HepG2 (cell line): ENCODE measurements around the gene SYT9. TPM values are rescaled to one million over a fixed set of nuclear protein-coding genes. Genes with fewer than 3 reads are reported as not detected.

Experiments
- ATAC-seq: fragments of 200-7000 bp; cut with Tn5 transposase; 3 replicates; pipeline ENCODE4 v1.9.1; 2020; ENCODE audit warnings: mild to moderate bottlenecking, moderate library complexity
- BruUV-seq: library from RNA; stranded (reverse); fragments of 400-500 nt; replicated peaks from 2 replicates; lab custom pipeline; 2021; lab: Mats Ljungman, UMichigan
- CTCF ChIA-PET: fragments of 300-600 bp; formaldehyde crosslinking; extraction: SDS; loops from one replicate; lab custom pipeline; 2021; ENCODE audit warnings: low total read pairs, inconsistent platforms, low intra/inter-chr PET ratio; lab: Yijun Ruan, JAX
- POLR2A ChIA-PET: fragments of 350-600 bp; sonication (Branson Sonifier 250); formaldehyde crosslinking; loops from one replicate; lab custom pipeline; 2020; ENCODE audit warnings: antibody characterized with exemption, inconsistent platforms; lab: Yijun Ruan, JAX
- DNase-seq: peaks from one replicate; pipeline ENCODE4 v3.0.0-alpha.2; 2015; ENCODE audit warnings: low spot score
- FAIRE-seq: peaks from 3 replicates; lab custom pipeline; 2011; peaks lifted over from hg19 to GRCh38; lab: Jason Lieb, UNC
- H2AFZ ChIP-seq: one replicate; pipeline ENCODE4 v1.6.1; 2011; ENCODE audit warnings: low read length, inconsistent platforms
- H3K27ac ChIP-seq: fragments of 300-600 bp; 3 replicates; pipeline ENCODE4 v1.8.0; 2011; ENCODE audit warnings: mixed run types, mild to moderate bottlenecking, mixed read lengths, low read length, inconsistent platforms; ENCODE audit not compliant: insufficient read depth; ENCODE audit errors: extremely low read length
- H3K27me3 ChIP-seq, 2 experiments: fragments of 200-600 bp in 1 of 2; 2 replicates in 1 of 2; 3 replicates in 1 of 2; pipeline versions ENCODE4 v1.6.0 to v1.8.0; 2011; ENCODE audit warnings: low read length in 2 of 2, mild to moderate bottlenecking in 2 of 2, moderate library complexity in 2 of 2, inconsistent platforms in 1 of 2; ENCODE audit not compliant: insufficient read depth in 2 of 2, control insufficient read depth in 1 of 2
- H3K36me3 ChIP-seq, 2 experiments: fragments of 200-600 bp in 1 of 2; replicated peaks in 1 of 2; 2 replicates in 1 of 2; 3 replicates in 1 of 2; pipeline versions ENCODE4 v1.5.1 to v1.8.0; 2011; ENCODE audit warnings: low read length in 2 of 2, inconsistent platforms in 1 of 2; ENCODE audit not compliant: insufficient read depth in 2 of 2, control insufficient read depth in 1 of 2
- H3K4me1 ChIP-seq: 2 replicates; pipeline ENCODE4 v1.5.1; 2012; ENCODE audit warnings: low read length, inconsistent platforms; ENCODE audit not compliant: insufficient read depth
- H3K4me2 ChIP-seq: 2 replicates; pipeline ENCODE4 v1.6.0; 2011; ENCODE audit warnings: low read depth, low read length, inconsistent platforms
- H3K4me3 ChIP-seq, 3 experiments: fragments of 200-600 bp in 1 of 3; sonication (generic), shearing (Covaris generic) in 1 of 3; replicated peaks in 1 of 3; 2 replicates each; pipeline ENCODE4 v1.5.1; 2011 to 2016; ENCODE audit warnings: low read length in 3 of 3, inconsistent platforms in 2 of 3, low read depth in 2 of 3, mild to moderate bottlenecking in 2 of 3, control low read depth in 1 of 3, mixed read lengths in 1 of 3; ENCODE audit not compliant: insufficient read depth in 1 of 3
- H3K79me2 ChIP-seq: one replicate; pipeline ENCODE4 v1.6.1; 2011; ENCODE audit warnings: low read length, inconsistent platforms; ENCODE audit not compliant: insufficient read depth
- H3K9ac ChIP-seq: 2 replicates; pipeline ENCODE4 v1.6.0; 2011; ENCODE audit warnings: mild to moderate bottlenecking, low read depth, low read length, inconsistent platforms; ENCODE audit not compliant: insufficient read depth
- H3K9me3 ChIP-seq: 2 replicates; pipeline ENCODE4 v1.5.1; 2012; ENCODE audit warnings: mild to moderate bottlenecking, low read length
- H4K20me1 ChIP-seq: 2 replicates; pipeline ENCODE4 v1.6.0; 2011; ENCODE audit warnings: inconsistent platforms, mild to moderate bottlenecking, low read length, moderate library complexity; ENCODE audit not compliant: insufficient read depth
- AHR ChIP-seq: IDR thresholded peaks from 2 replicates; pipeline ENCODE4 v1.6.1; 2018; ENCODE audit warnings: missing genetic modification reagents, missing compliant biosample characterization
- ATM ChIP-seq: fragments of 450-650 bp; IDR thresholded peaks from 2 replicates; pipeline ENCODE4 v1.7.1; 2017; ENCODE audit warnings: mild to moderate bottlenecking, borderline replicate concordance
- HOXA5 ChIP-seq: sonication (generic); formaldehyde crosslinking; IDR thresholded peaks from 2 replicates; pipeline ENCODE4 v1.4.0; 2020; ENCODE audit warnings: missing genetic modification reagents
- MXD4 ChIP-seq: IDR thresholded peaks from 2 replicates; pipeline ENCODE4 v1.6.1; 2016; ENCODE audit warnings: mild to moderate bottlenecking, missing biosample characterization, missing genetic modification reagents
- PRPF4 ChIP-seq: fragments of 200-400 bp; formaldehyde crosslinking; IDR thresholded peaks from 2 replicates; pipeline ENCODE4 v1.6.1; 2016; ENCODE audit warnings: low read length, low read depth; ENCODE audit not compliant: poor library complexity, severe bottlenecking
- RELA ChIP-seq: sonication (generic); formaldehyde crosslinking; IDR thresholded peaks from 2 replicates; pipeline ENCODE4 v1.4.0; 2020; ENCODE audit warnings: missing genetic modification reagents
- ZIK1 ChIP-seq: sonication (generic); formaldehyde crosslinking; IDR thresholded peaks from 2 replicates; pipeline ENCODE4 v1.5.0; 2020; ENCODE audit warnings: mild to moderate bottlenecking, low read depth, missing genetic modification reagents, borderline replicate concordance
- ZSCAN22 ChIP-seq: sonication (generic); formaldehyde crosslinking; IDR thresholded peaks from 2 replicates; pipeline ENCODE4 v1.4.0; 2020; ENCODE audit warnings: mild to moderate bottlenecking, missing genetic modification reagents
- WGBS: methylation state at CpG from one replicate; pipeline ENCODE4 v1.1.6; 2017; ENCODE audit warnings: low lambda C conversion rate; 5-methylcytosine and 5-hydroxymethylcytosine counted together
- in situ Hi-C: cut with HindIII; loops from 2 replicates; pipeline ENCODE4 v1.10.0; 2017; ENCODE audit warnings: low pct_unique_long_range_greater_than_20kb; ENCODE audit not compliant: extremely low pct_ligation_motif_present
- intact Hi-C: fragments of 100-400 bp; cut with micrococcal nuclease; formaldehyde crosslinking; loops from one replicate; pipeline ENCODE4 v1.10.0; 2022; ENCODE audit not compliant: unreplicated experiment
- polyA plus RNA-seq, 8 experiments: library from polyadenylated mRNA; depleted of rRNA in 3 of 8; stranded (reverse) in 7 of 8; unstranded in 1 of 8; fragments of >200 nt; fragmentation: Illumina TruSeq in 4 of 8; extraction: Trizol in 4 of 8; gene quantifications; 2 replicates each; pipeline versions ENCODE4 v1.2.1 to v1.2.3, GENCODE V29; 2011 to 2016; ENCODE audit warnings: low read depth in 4 of 8, missing spikeins in 1 of 8, mixed read lengths in 1 of 8; ENCODE audit not compliant: insufficient read depth in 1 of 8
- total RNA-seq, 5 experiments: library from RNA; depleted of rRNA; stranded (reverse); fragments of >200 nt; fragmentation: Illumina TruSeq; extraction: Trizol; gene quantifications; 2 replicates each; pipeline ENCODE4 v1.2.3, GENCODE V29; 2016; ENCODE audit warnings: low read depth in 1 of 5
- TF ChIP-seq, protein P1 (sequence below): IDR thresholded peaks from 2 replicates; pipeline ENCODE4 v1.6.1; 2016; ENCODE audit warnings: mild to moderate bottlenecking, missing biosample characterization, missing genetic modification reagents
- TF ChIP-seq, protein P2 (sequence below), 2 experiments: sonication (generic) in 1 of 2; formaldehyde crosslinking in 1 of 2; IDR thresholded peaks; 2 replicates each; pipeline versions ENCODE4 v1.4.0 to v1.6.1; 2018 to 2020; ENCODE audit warnings: missing genetic modification reagents in 2 of 2, borderline replicate concordance in 1 of 2, low read depth in 1 of 2, mild to moderate bottlenecking in 1 of 2, missing biosample characterization in 1 of 2

The SYT9 gene
- total and polyA plus RNA-seq, 2 of the 13 experiments (the other 11 are each of a cell fraction or from before 2014, with no cell fraction given), result not detected

DNA sequence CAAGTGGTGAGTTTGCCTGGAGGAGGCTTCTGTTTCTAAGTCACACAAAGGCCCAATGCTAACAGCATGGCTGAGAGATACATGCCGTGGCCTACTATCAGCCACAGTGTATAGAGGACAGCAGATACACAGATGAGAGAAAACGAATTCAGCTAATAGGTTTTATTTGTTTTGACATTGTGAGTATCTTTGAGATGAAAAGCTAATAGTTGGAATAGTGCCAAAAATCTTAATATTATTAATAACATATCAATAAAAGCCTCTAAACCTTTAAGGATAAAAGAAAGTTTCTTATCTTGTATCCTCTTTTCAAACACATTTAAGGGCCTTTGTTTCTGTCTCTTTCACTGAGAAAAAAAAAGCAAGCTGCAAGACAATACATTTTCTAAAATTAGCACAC is 203.2 kb downstream of the SYT9 start (continued):
- TF ChIP-seq HOXA5 (no peak), ZIK1 (CRISPR knock-in tag) (no peak), ATM (no peak)
- TF ChIP-seq, protein P1, sequence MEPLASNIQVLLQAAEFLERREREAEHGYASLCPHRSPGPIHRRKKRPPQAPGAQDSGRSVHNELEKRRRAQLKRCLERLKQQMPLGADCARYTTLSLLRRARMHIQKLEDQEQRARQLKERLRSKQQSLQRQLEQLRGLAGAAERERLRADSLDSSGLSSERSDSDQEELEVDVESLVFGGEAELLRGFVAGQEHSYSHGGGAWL (CRISPR knock-in tag), result no peak

DNA sequence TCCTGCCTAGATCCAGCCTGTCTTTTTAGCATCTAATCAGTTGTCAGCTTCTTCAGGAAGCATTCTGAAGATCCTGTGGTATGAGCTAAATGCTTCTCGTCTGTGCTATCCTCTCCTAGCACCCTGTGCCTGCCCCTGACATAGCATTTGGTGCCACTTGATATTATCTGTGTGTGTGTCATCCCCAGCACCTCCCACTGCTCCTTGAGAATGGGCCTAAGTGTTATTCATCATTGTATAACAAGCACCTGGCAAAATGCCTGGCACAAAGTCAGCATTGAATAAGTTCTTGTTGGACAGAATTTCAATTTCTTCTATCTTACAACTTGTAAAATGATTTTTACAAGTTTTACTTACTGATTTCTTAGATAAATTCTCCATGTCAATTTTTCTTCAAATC is 205.5 kb downstream of the SYT9 start:
- POLR2A ChIA-PET, result no interaction called here
- 4% methylated on average over 1 of the region's 1 CpG for WGBS
- no peak overlapping the region for H3K27ac ChIP-seq

More for the DNA sequence above, 205.5 kb downstream of the SYT9 start:
- Histone ChIP-seq H3K9me3 (no peaks in the 10 kb centered on the region), H3K4me3 (no peak overlapping the region), H3K79me2 (no peaks in the 10 kb centered on the region), H3K4me2 (no peak overlapping the region), H3K27me3 (0 out of 5 replicates have a peak, but pooled peaks cover 0 to 6% of the 10 kb centered on the region in 2 experiments), H3K9ac (no peak overlapping the region), H3K36me3 (no peaks in the 10 kb centered on the region), H4K20me1 (no peaks in the 10 kb centered on the region), H3K4me1 (no peaks in the 10 kb centered on the region), H2AFZ (no peak overlapping the region)
- TF ChIP-seq RELA (CRISPR knock-in tag) (no peak), ZSCAN22 (CRISPR knock-in tag) (no peak), MXD4 (CRISPR knock-in tag) (no peak), PRPF4 (no peak), AHR (CRISPR knock-in tag) (no peak)
- TF ChIP-seq, protein P2, sequence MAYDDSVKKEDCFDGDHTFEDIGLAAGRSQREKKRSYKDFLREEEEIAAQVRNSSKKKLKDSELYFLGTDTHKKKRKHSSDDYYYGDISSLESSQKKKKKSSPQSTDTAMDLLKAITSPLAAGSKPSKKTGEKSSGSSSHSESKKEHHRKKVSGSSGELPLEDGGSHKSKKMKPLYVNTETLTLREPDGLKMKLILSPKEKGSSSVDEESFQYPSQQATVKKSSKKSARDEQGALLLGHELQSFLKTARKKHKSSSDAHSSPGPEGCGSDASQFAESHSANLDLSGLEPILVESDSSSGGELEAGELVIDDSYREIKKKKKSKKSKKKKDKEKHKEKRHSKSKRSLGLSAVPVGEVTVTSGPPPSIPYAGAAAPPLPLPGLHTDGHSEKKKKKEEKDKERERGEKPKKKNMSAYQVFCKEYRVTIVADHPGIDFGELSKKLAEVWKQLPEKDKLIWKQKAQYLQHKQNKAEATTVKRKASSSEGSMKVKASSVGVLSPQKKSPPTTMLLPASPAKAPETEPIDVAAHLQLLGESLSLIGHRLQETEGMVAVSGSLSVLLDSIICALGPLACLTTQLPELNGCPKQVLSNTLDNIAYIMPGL (CRISPR knock-in tag; IDR thresholded peaks at IDR 0.05; ENCODE audit: borderline replicate concordance in 1 of 2, low read depth in 1 of 2), result no peak
- CTCF ChIA-PET, result no interaction called here
- no TSS peak for BruUV-seq
- FAIRE-seq (no peak), DNase-seq (no peak), ATAC-seq (no peak)
- intact Hi-C loops (no loop called here), in situ Hi-C loops (no loop called here)
